Thyroid gland (tissue), 4 donors: ENCODE data around the gene ANKRD11. TPM values are rescaled to one million over a fixed set of nuclear protein-coding genes. Genes with fewer than 3 reads are reported as not detected.

Source experiments
- DNase-seq, 2 donors: peaks; one replicate each; pipeline ENCODE4 v3.0.0-alpha.2; 2019
- H3K27ac ChIP-seq, 3 donors: fragments of 200-600 bp; sonication (generic); 1 replicate in 2 of 3; 2 replicates in 1 of 3; pipeline ENCODE4 v1.5.1; 2016 to 2019; ENCODE audit warnings: mild to moderate bottlenecking in 1 of 3, moderate library complexity in 1 of 3
- H3K27me3 ChIP-seq: fragments of 200-600 bp; sonication (generic); one replicate; pipeline ENCODE4 v1.5.1; 2019
- H3K36me3 ChIP-seq, 2 donors: fragments of 200-600 bp; sonication (generic); one replicate each; pipeline ENCODE4 v1.5.1; 2016 to 2019
- H3K4me1 ChIP-seq, 2 donors: fragments of 200-600 bp; sonication (generic); one replicate each; pipeline ENCODE4 v1.5.1; 2017 to 2019
- H3K4me3 ChIP-seq, 3 donors: fragments of 200-600 bp; sonication (generic); replicated peaks in 1 of 3; 1 replicate in 2 of 3; 2 replicates in 1 of 3; pipeline ENCODE4 v1.5.1; 2016; ENCODE audit warnings: mild to moderate bottlenecking in 1 of 3
- H3K9me3 ChIP-seq: fragments of 200-600 bp; sonication (generic); one replicate; pipeline ENCODE4 v1.5.1; 2017
- CTCF ChIP-seq, 6 experiments: fragments of 200-600 bp in 3 of 6; fragments of 450-650 bp in 3 of 6; sonication (generic) in 3 of 6; IDR thresholded peaks; one replicate each; pipeline ENCODE4 v1.5.1; 2016 to 2019; ENCODE audit warnings: antibody characterized with exemption in 6 of 6, mild to moderate bottlenecking in 2 of 6, inconsistent platforms in 1 of 6, moderate library complexity in 1 of 6
- POLR2A ChIP-seq, 2 donors: fragments of 450-650 bp; IDR thresholded peaks; one replicate each; pipeline ENCODE4 v1.6.1; 2017; ENCODE audit warnings: antibody characterized with exemption in 2 of 2, mild to moderate bottlenecking in 2 of 2, moderate library complexity in 1 of 2
- WGBS, 2 donors: methylation state at CpG; one replicate each; pipeline ENCODE4 v1.1.5; 2017; 5-methylcytosine and 5-hydroxymethylcytosine counted together
- intact Hi-C: fragments of 100-400 bp; cut with DNase I; formaldehyde crosslinking; loops from one replicate; pipeline ENCODE4 v1.15.1; 2023
- total RNA-seq, 4 donors: library from RNA; depleted of rRNA; stranded (reverse); fragments of >200 nt; gene quantifications; one replicate each; pipeline ENCODE4 v1.2.3, GENCODE V29; 2016

The ANKRD11 gene
- total RNA-seq, 4 donors from 2014 or later: 62.1 to 90.4 (median 75.0) TPM

GRCh38 chr16:89398924-89399323 lies 91.4 kb downstream of the ANKRD11 start:
- Histone ChIP-seq H3K4me1 (peaks cover 42 to 53% of the 10 kb centered on the region in 2 donors), H3K27me3 (no peaks in the 10 kb centered on the region), H3K4me3 (no peak overlapping the region), H3K27ac (no peak overlapping the region), H3K36me3 (no peaks in the 10 kb centered on the region), H3K9me3 (no peaks in the 10 kb centered on the region)
- no peak for DNase-seq
- WGBS, 2 donors: 88 to 91% methylated on average over 9 of the region's 9 CpGs
- TF ChIP-seq POLR2A (IDR thresholded peaks at IDR 0.05): no peak
- TF ChIP-seq CTCF (IDR thresholded peaks at IDR 0.05): no peak
- intact Hi-C loops: no loop called here

- Histone ChIP-seq H3K4me3 (no peak overlapping the region), H3K27ac (no peak overlapping the region), H3K4me1 (peaks cover 55 to 56% of the 10 kb centered on the region in 2 donors), H3K9me3 (no peaks in the 10 kb centered on the region), H3K36me3 (no peaks in the 10 kb centered on the region), H3K27me3 (no peaks in the 10 kb centered on the region)
- intact Hi-C loops: no loop called here
- no peak for TF ChIP-seq POLR2A (IDR thresholded peaks at IDR 0.05)
- TF ChIP-seq CTCF (IDR thresholded peaks at IDR 0.05): no peak
- 40 to 60% methylated on average over 6 to 16 of the region's 16 CpGs for WGBS, 2 donors
- DNase-seq: peak; percentile 83 to 90
Measured at GRCh38 chr16:89397331-89397861, 93.0 kb downstream of the ANKRD11 start.

GRCh38 chr16:89396156-89396555 lies 94.2 kb downstream of the ANKRD11 start:
- H3K9me3 ChIP-seq: no peaks in the 10 kb centered on the region
- peaks cover 51 to 55% of the 10 kb centered on the region in 2 donors for H3K4me1 ChIP-seq
- H3K36me3 ChIP-seq: no peaks in the 10 kb centered on the region
- WGBS, 2 donors: 90 to 95% methylated on average over 13 of the region's 13 CpGs
- intact Hi-C loops: no loop called here
- no peak overlapping the region for H3K27ac ChIP-seq
- H3K4me3 ChIP-seq: no peak overlapping the region
- TF ChIP-seq CTCF (IDR thresholded peaks at IDR 0.05) (no peak), POLR2A (IDR thresholded peaks at IDR 0.05) (no peak)
- no peaks in the 10 kb centered on the region for H3K27me3 ChIP-seq
- DNase-seq: no peak

- no peaks in the 10 kb centered on the region for H3K9me3 ChIP-seq
- WGBS, 2 donors: 38 to 47% methylated on average over 28 of the region's 28 CpGs
- TF ChIP-seq POLR2A (IDR thresholded peaks at IDR 0.05) (no peak), CTCF (IDR thresholded peaks at IDR 0.05) (no peak)
- H3K4me1 ChIP-seq: peaks cover 51 to 55% of the 10 kb centered on the region in 2 donors
- intact Hi-C loops: no loop called here
- no peak overlapping the region for H3K4me3 ChIP-seq
- peak; percentile 97 to 98 for DNase-seq
- no peaks in the 10 kb centered on the region for H3K36me3 ChIP-seq
- no peaks in the 10 kb centered on the region for H3K27me3 ChIP-seq
- peak overlapping the region in 2 of 3 donors; percentile 69 for H3K27ac ChIP-seq
Measured at GRCh38 chr16:89395150-89396142, 94.9 kb downstream of the ANKRD11 start.
